OCI-M1 (cell line): ENCODE results near the gene FAR1.

Source experiments
- DNase-seq: peaks from one replicate; lab custom pipeline; 2025; lab: John Stamatoyannopoulos, UW

Gene FAR1

GRCh38 chr11:13669544-13670488 lies 1.3 kb downstream of the FAR1 start:
- DNase-seq, result peak; percentile 52

- peak; percentile 40 for DNase-seq
Observed at GRCh38 chr11:13672576-13673210, 4.2 kb downstream of the FAR1 start.

GRCh38 chr11:13674799-13675509 lies 6.5 kb downstream of the FAR1 start:
- peak; percentile 85 for DNase-seq

GRCh38 chr11:13676576-13676975 lies 8.1 kb downstream of the FAR1 start:
- DNase-seq, result no peak

- no peak for DNase-seq
Observed at GRCh38 chr11:13679768-13680167, 11.3 kb downstream of the FAR1 start.

GRCh38 chr11:13680501-13681264 lies 12.2 kb downstream of the FAR1 start:
- peak; percentile 79 for DNase-seq

GRCh38 chr11:13681446-13681845 lies 13.0 kb downstream of the FAR1 start:
- DNase-seq, result no peak

GRCh38 chr11:13682212-13682611 lies 13.7 kb downstream of the FAR1 start:
- no peak for DNase-seq

- no peak for DNase-seq
Observed at GRCh38 chr11:13685461-13686108, 17.1 kb downstream of the FAR1 start.

GRCh38 chr11:13686776-13687175 lies 18.3 kb downstream of the FAR1 start:
- peak; percentile 14 for DNase-seq

- no peak for DNase-seq
Observed at GRCh38 chr11:13687271-13687670, 18.8 kb downstream of the FAR1 start.

- DNase-seq, result no peak
Observed at GRCh38 chr11:13691286-13691899, 22.9 kb downstream of the FAR1 start.

- no peak for DNase-seq
Observed at GRCh38 chr11:13692172-13692571, 23.7 kb downstream of the FAR1 start.

- no peak for DNase-seq
Observed at GRCh38 chr11:13694115-13694514, 25.6 kb downstream of the FAR1 start.

- DNase-seq, result no peak
Observed at GRCh38 chr11:13695886-13696285, 27.4 kb downstream of the FAR1 start.

- no peak for DNase-seq
Observed at GRCh38 chr11:13697710-13698109, 29.2 kb downstream of the FAR1 start.

- DNase-seq, result peak; percentile 72
Observed at GRCh38 chr11:13698132-13698531, 29.7 kb downstream of the FAR1 start.

GRCh38 chr11:13699041-13699440 lies 30.6 kb downstream of the FAR1 start:
- DNase-seq, result no peak

- no peak for DNase-seq
Observed at GRCh38 chr11:13699870-13700269, 31.4 kb downstream of the FAR1 start.

- no peak for DNase-seq
Observed at GRCh38 chr11:13701506-13701905, 33.0 kb downstream of the FAR1 start.

- no peak for DNase-seq
Observed at GRCh38 chr11:13702071-13702470, 33.6 kb downstream of the FAR1 start.
